GM18868 (cell line): Measurements from ENCODE around the gene POU2F1.
"Not testable (repeated sequence)": the region's sequence is repeated elsewhere in the genome, so short reads cannot be mapped to it uniquely, and the experiment has no call there.

Experiments
- ATAC-seq: cut with Tn5 transposase; IDR thresholded peaks from one replicate; pipeline ENCODE4 v1.9.1; 2021; ENCODE audit warnings: mild to moderate bottlenecking, moderate library complexity; ENCODE audit not compliant: unreplicated experiment

The POU2F1 gene

DNA sequence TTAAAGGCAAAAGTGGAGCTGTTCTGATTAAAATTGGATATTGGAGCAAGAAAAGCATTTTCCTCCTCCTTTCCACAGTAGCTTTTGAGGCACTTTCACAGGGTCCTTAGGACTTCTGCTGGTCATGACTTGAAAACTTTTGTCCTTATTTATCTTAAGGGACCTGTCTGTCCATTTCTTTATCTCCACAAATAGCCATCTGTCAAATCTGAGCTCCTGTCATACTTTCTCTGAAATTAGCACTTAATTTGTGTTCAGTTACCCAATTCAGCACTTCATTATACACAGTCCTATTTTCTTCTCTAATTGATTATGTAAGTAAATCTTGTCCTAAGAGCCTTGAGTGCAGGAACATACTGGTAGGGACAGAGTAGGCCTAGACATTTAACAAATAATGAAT lies 9.8 kb downstream of the POU2F1 start:
- no peak for ATAC-seq

GRCh38 chr1:167231873-167232450 lies 11.3 kb downstream of the POU2F1 start:
- no peak for ATAC-seq

DNA sequence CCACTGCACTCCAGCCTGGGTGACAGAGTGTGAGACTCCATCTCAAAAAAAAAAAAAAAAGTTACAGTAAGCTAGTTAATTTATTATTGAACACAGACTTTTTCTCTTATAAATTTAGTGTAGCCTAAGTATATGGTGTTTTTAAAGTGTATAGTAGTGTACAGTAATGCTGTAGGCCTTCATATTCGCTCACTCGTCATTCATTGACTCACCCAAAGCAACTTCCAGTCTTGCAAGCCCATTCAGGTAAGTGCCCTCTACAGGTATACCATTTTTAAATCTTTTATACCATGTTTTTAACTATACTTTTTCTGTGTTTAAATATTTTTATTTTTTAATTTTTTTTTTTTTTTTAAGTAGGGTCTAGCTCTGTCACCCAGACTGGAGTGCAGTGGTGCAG lies 12.1 kb downstream of the POU2F1 start:
- no peak for ATAC-seq

DNA sequence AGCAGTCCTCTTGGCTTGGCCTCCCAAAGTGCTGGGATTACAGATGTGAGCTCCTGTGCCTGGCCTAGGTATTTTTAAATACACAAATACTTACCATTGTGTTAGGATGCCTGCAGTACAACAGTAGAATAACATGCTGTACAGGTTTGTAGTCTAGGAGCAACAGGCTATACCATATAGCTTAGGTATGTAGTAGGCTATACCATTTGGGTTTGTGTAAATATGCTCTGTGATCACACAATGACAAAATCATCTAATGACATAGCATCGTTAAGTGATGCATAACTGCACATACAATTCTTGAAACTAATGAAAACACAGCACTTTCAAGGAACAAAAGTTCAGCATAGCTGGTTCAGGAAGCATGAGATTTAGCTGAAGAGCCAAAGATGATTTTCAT lies 12.7 kb downstream of the POU2F1 start:
- no peak for ATAC-seq

- ATAC-seq: no peak
Measured at GRCh38 chr1:167237000-167237399, 16.3 kb downstream of the POU2F1 start.

DNA sequence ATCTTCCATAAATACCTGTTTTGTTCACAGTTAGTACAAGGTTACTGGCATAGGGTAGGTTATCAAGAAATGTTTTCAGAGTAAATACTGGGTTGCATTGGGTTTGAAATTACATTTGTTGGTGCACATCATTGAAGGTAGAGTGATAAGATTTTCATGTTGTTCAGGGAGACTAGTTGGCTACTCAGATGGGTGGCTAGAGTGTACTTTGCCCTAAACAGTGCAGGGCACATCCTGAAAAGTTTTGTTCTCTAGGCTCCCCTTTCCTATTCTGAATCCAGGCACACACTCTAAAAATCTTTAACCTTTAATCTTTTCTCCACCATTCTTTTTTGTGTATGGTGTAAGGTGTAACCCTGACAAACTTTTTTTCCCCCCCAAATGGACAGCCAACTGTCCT lies 18.0 kb downstream of the POU2F1 start:
- no peak for ATAC-seq

DNA sequence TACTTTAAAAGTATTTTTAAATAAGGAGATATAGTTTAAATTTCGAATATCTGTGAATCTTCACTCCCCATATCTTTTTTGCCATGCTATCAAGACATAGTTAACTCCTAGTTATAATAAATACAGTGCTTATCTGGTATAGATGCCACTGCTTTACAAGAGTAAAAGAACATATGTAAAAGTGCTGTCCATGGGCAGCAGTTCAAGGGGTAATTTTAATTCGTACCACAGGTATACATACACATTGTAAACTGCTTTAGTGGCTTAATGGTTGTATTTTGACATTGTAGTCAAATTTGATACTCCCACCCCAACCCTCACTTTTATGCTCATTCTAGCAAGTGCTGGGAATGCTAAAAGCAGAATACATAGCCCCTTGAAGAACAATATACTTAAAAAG lies 18.6 kb downstream of the POU2F1 start:
- no peak for ATAC-seq

DNA sequence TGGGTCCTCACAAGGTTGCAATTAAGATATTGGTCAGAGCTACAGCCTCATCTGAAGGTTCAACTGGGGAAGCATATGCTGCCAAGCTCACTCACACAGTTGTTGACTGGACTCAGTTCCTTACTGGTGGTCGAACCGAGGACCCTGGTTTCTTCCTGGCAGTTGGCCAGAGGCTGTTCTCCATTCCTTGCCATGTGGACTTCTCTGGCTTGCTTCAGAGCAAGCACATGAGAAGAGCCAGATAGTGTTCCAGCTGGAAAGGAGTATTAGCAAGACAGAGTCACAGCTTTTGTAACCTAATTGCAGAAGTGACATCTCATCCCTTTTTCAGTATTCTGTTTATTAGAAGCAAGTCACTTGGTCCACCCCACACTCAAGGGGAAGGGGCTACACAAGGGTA lies 23.6 kb downstream of the POU2F1 start:
- no peak for ATAC-seq

DNA sequence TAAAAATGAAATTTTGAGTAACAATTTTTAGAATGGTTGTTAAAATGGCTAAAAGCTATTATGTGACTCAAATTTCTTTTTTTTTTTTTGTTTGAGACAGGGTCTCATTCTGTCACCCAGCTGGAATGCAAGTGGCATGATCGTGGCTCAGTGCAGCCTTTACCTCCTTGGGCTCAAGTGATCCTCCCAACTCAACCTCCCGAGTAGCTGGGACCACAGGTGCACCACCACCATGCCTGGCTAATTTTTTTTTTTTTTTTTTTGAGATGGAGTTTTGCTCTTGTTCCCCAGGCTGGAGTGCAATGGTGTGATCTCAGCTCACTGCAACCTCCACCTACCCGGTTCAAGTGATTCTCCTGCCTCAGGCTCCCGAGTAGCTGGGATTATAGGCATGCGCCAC lies 24.5 kb downstream of the POU2F1 start:
- not testable (repeated sequence) for ATAC-seq

DNA sequence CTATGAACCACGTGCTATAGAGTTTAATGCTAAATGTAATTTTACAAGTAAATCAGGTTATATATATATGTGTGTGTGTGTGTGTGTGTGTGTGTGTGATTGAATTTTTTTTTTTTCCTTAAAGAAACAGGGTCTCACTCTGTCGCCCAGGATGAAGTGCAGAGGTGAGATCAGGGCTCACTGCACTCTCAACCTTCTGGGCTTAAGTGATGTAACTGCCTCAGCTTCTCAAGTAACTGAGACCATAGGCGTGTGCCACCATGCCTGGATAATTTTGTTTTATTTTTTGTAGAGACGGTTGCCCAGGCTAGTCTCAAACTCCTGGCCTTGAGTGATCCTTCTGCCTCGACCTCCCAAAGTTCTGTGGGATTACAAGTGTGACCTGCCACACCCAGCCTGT lies 26.3 kb downstream of the POU2F1 start:
- no peak for ATAC-seq

GRCh38 chr1:167247754-167248153 lies 27.1 kb downstream of the POU2F1 start:
- ATAC-seq: no peak

DNA sequence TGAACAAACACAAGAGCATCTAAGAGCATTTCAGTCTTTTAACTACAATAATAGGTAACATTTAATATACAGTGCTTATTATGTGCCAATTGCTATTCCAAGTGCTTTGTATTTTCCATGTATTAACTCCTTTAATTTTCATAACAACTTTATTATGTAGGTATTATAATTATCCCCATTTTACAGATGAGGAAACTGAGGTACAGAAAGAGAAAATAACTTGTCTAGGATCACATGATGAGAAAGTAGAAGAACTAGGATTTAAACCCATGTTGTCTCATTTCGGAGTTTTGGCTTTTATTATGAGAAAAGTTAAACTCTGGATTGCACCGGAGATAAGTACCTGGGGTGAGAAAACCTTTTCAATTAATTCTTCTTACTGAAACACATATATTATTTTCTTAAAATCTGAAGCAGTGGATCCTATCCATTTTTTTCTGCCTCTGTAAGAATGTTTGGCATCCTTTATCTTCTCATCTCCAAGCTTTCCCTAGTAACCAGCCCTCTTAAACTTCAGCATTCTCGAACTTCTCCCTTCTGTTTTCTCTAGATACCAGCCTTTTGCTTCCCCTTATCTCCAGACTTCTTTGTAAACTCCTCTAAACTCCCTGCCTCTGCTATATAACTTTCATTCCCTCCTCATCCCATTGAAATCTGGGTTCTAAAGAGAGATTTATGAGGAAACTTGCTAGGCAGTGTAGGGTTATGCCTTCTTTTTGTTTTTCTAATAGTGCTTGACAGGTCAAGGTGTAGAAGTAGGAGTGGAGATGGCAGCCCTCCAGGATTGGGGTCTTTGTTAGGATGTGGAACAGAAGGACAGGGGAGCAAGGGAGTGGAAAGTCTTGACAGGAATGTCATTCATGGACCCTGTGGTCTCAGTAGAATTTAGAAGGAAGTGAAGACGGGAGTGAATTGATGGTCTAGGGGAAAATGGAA lies 28.3 kb downstream of the POU2F1 start:
- ATAC-seq: no peak

DNA sequence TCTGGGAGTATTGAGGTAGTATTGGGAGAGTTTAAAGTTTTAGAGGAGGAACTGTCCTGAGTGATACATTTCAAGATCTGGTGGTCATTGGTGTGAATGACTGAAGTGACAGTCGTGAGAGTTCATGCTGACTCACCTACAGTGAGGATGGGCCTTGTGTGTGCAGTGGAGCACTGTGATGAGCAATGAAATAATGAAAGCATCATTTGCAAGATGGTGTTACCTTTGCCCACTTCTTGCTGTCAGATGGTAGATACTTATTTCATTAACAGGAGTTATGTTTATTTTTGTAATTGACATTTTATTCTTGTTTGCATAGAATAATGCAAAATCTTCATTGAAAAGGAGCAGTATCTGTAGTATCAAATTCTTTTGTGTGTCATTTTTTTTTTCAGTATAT lies 29.0 kb downstream of the POU2F1 start:
- peak; percentile 60 for ATAC-seq

- ATAC-seq: no peak
Measured at GRCh38 chr1:167250482-167250881, 29.8 kb downstream of the POU2F1 start.

GRCh38 chr1:167251472-167251871 lies 30.8 kb downstream of the POU2F1 start:
- no peak for ATAC-seq

GRCh38 chr1:167252986-167253385 lies 32.3 kb downstream of the POU2F1 start:
- ATAC-seq: no peak

DNA sequence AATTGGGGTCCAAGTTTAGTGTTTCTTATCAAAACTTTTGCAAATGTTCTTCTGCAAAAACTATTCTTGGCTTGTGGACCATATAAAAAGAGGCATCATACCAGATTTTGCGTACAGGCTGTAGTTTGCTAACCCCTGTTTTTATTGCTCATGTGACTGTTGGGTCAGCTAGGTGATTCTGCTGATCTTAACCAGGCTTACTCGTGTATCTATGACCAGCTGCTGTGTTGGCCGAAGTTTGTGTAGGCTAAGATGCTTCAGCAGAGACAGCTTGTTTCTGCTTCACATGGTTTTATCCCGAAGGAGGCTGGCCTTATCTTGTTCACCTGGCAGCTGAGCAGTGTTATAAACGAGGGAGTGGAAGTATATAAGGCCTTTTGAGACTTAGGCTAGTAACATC lies 38.2 kb downstream of the POU2F1 start:
- ATAC-seq: no peak

DNA sequence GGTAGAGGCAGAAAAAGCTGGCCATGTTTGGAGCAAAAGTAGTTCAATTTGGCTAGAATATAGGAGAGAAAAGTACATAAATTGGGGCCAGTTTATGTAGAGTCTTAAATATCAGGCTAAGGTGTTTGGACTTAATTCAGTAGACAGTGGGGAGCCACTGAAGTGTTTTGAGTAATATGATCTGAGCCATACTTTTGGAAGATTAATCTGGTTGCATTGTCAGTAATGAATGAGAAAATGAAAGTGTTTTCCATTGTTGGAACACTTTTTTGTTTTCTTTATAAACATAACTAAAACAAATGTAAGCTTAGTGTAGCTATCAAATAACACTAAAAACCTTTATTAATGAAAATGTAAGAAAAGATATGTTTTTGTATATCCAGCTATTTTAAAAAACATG lies 42.1 kb downstream of the POU2F1 start:
- ATAC-seq: no peak

- no peak for ATAC-seq
Measured at GRCh38 chr1:167263344-167263743, 42.7 kb downstream of the POU2F1 start.

GRCh38 chr1:167263819-167264464 lies 43.3 kb downstream of the POU2F1 start:
- ATAC-seq: no peak

DNA sequence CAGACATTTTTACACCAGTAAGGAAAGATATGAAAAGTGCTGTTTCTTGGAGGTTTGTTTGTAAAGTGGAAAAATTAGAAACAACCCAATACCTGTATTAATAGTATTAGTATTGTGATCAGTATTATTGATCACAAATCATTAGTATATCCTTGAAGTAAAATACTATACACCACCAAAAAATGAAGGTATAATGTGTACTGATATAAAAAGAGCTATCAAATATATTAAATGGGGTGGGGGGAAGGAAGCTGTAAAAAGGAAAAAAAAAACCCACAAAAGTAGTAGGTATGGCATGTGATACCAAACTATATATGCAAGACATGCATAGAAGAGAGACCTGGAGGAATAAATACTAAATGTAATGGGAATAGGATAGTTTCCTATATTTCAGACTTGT lies 46.3 kb downstream of the POU2F1 start:
- ATAC-seq: no peak

DNA sequence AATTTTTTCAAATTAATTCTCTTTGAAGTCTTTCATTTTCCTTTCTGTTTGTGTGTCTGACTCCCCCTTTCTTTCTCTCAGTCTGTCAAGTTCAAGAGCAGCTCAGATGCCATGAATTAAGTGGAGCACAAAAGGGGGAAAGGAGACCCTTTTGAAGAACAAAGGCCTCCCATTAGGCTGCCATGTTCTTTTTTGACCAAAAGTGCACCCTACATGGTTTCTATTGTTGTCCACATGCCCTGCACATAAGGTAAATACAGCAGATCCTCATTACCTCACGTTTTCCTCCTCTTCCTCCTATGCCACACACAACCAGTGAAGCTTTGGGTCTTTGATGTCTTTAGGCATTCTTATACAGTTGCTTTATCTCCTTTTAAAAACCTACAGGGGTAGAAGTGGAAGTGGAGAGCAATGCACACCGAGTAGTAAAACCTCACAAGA lies 47.7 kb downstream of the POU2F1 start:
- no peak for ATAC-seq
